ENCODE measurements around the gene HHAT.
A peak's percentile ranks its signal among the peaks of the same experiment; 100 is the strongest.
"Not testable (repeated sequence)": the region's sequence is repeated elsewhere in the genome, so short reads cannot be mapped to it uniquely, and the experiment has no call there.

Gene HHAT

DNA sequence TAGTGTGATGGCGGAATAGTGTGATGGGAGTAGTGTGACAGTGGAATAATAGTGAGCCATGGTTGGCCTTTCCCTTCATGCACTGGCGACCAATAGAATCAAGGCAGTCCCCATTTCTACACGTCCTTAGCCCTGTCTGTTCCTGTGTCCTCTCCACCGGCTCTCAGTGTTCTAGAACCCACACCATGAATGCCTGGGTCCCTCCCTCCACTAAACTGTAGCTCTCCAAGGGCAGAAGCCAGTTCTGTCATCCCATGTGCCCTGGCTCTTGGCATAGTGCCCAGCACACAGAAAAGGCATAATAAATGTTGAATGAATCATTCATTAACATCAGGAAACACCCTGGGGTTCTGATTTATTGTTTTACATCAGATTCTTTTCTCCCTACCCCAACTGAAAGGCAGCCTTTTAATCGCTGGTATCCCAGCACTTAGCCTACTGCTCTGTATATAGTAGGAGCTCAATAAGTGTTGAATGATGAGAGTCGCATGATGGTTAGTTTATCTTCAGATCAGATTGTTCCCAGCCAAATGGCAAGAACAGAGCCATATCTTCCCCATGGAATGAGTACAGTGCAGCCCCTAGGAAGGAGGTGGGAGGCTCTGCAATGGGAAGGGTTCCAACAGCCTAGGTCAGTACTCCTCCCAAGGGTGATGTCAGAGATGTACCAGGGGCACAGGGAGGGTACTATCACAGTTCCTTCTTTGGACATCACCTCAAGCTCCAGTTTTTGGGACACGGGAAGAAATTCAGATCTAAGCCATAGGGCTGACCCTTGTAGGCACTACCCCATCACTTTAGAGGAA, 325.7 kb downstream of the HHAT start:
- DNase-seq, result no peak

- no peak for DNase-seq
Measured at GRCh38 chr1:210655511-210655910, 326.8 kb downstream of the HHAT start.

GRCh38 chr1:210657806-210658205, 329.1 kb downstream of the HHAT start:
- DNase-seq, result no peak

DNA sequence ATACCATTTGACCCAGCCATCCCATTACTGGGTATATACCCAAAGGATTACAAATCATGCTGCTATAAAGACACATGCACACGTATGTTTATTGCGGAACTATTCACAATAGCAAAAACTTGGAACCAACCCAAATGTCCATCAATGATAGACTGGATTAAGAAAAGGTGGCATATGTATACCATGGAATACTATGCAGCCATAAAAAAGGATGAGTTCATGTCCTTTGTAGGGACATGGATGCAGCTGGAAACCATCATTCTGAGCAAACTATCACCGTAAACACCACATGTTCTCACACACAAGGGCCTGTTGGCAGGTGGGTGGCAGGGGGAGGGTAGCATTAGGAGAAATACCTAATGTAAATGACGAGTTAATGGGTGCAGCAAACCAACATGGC, 332.8 kb downstream of the HHAT start:
- DNase-seq, result not testable (repeated sequence)

DNA sequence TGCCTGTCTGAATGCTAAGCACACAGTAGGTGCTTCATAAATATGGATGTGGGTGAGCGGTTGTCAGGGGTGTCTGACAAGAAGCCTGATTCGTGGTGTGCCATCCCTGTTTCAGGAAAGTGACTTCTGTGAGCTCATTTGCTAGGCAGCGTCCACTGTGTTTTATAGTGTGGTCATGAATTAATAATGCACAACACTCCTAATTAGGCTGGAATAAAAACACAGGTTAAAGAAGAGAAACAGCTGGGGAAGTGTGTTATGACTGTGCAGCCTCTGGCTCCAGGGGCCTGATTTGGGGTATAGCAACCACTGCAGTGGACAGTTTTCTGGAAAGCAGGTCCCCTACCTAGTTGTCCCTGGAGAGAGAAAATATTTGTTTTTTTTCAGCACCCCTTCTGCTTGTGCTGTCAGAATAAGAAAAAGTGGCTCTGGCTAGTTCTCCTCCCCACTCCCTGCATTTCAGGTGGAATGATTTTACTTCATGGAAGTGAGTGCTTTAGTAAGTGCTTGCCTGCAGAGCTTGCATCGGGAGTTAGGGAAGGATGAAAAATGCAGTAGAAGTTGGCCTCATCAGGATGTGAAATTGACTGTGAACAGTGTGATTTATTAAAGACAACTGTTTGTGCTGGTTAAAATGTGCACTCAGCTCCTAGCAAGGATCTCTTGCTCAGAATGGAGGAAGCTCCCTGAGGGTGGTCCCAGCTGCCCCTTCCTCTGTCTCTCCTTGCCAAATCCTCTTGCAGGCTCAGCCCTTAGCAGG, 333.8 kb downstream of the HHAT start:
- no peak for DNase-seq

DNA sequence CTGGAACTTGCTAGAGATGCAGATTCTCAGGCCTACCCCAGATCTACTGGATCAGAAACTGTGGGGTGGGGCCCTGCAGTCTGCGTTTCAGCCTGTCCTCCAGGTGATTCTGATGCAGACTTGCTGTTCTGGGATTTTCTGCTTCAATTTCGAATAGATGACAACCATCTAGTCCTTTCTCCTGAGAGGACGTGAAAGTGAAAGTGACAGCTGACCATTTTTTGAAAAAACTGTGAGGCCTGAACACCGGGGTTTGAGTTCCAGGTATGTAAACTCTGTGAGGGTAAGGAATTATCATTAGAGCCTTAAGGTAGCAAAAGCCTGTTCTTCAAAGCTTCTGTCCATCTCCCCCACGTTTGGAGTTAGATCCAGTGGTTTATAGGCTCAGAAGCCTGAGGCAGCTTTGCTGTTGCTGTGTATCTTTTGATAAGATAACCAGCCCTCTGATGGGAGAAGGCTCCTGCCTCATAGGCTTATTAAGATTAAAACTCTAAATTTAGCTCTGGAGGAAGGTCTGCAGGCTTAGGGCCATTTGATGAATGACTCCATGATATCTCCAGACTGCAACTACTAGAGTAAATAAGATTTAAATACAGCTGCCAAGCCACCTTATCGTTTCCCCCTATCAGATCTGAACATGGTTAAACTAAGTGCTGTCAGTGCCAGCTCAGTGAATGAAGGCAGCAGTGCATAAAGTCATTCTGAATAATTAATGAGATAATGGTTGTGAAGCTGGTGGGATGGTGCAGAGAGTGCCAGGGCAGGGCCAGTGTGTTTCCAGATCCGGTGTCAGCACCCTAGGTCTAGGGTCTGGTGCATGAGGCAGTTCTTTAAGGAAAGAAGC, 335.2 kb downstream of the HHAT start:
- DNase-seq, result peak; percentile 88 to 89

DNA sequence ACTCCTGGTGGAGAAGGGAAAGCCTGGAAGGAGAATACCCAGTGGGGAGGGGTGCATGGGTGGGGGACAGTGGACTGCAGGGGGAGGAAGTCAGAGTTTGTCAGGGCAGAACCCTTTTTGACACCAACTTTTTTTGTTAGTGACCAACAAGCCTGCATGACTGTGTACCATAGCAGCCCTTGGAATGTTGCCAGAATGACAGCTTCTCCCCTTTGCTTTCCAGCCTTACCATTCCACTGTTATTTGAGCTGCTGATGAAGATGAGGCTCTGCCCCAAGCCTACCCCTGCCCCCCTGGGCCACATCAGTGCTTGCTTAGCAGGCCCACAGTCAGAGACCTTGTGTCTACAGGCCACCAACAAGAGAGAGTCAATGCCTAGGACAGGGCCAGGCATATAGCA, 341.2 kb downstream of the HHAT start:
- no peak for DNase-seq

DNA sequence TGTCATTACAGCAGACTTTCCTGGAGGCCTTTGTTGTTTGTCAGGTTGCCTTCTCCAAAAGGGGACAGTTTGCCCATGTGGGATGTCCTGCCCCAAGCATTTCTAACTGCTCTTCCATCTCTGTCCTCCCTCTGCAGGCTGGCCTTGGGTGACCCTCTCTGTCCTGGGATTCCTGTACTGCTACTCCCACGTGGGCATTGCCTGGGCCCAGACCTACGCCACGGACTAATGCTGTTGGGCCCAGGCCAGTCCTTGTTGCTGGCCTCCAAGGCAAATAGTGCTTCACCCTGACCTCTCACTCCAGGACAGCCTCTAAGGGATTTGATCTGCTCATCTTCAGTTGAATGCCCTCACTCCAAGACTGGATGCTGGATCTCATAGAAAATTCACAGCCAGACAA, 345.4 kb downstream of the HHAT start:
- no peak for DNase-seq

DNA sequence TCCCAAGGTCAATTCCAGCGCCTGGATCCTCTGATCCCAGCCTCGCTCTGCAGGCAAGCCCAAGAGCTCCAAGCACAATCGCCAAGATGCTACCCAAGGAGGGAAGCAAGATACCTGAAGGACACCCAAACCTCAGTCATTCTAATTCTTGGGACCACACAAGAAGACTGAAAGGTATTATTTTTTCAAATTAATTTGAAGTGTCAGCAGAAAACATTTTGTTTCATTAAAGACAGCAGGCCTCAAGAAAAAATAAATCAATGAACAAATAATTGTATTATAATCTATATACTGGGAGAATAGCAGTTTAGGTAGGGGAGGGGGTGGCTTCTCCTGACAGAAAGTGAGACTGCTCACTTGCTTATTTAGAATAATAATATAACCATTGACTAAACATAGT, 347.8 kb downstream of the HHAT start:
- DNase-seq, result no peak

DNA sequence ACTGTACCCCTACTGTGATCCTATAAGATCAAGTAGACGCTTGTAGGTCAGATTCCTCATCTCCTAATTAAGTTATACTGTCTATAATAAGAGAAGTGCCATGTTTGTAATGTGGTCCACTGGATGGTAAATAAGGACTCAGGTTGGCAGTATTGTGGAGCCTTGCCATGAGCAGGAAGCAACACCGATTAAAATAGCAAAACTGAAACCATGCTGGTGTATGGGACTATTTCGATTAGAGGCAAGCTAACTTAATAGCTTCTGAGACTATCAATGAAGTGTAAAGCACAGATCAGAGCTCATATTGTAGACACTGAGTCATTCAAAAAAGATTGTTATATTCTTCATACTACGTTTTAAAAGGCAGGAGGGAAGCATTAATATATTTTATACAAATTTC, 348.8 kb downstream of the HHAT start:
- DNase-seq, result no peak

DNA sequence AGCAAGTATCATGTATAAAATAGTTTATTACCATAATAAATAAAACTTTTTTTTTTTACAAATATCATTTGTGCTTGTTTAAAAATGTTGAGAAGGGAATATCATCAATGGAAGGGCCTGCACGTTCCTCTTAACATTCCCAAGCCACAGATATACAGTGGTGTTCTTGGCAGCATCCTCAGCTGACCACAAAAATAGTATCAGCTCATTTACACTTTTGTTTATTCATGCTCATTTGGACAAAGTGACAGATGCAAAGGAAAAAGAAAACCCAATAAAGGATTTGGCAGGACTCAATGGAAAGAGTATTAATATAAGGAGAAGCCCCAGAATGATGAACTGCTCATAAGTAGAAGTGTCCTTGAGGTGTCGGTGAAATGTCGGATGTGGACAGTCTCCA, 349.6 kb downstream of the HHAT start:
- DNase-seq, result no peak

- DNase-seq, result no peak
Measured at GRCh38 chr1:210681158-210681557, 352.5 kb downstream of the HHAT start.

- no peak for DNase-seq
Measured at GRCh38 chr1:210683403-210684047, 354.8 kb downstream of the HHAT start.

DNA sequence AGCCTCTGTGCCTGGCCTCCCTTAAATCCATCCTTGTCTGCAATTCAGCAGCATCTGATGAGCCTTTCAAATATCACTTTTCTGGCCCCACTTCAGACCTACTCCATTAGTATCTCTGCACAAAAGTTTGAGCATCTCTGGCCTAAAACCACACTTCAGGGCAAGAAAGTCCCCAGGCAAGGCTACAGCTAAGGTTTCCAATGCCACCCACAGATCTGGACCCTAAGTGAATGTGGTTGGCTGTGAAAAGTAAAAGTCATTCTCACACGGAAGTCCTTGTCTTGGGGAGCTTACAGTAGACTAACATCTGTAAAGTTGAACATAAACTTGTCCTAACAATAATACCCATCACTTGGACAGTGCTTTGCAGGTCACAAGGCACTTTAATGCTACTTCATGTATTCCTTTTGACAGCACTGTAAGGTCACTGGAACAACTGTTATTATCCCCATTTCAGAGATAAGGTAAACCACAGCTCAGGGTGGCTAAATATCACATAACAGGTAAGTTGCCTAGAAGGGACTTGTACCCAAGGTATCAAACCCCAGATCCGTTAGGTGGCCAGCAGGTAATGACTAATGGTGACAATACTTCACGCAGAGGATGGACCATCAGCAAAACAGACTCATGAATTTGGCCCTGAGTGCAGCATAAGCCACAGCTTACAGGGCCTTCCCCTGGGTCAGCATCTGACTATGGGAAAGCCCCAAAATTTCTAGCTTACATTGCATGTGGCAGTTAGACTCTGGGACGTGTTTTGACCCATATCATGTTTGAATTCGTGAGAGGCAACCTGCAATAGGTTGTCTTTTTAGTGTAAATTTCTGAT, 356.0 kb downstream of the HHAT start:
- no peak for DNase-seq

DNA sequence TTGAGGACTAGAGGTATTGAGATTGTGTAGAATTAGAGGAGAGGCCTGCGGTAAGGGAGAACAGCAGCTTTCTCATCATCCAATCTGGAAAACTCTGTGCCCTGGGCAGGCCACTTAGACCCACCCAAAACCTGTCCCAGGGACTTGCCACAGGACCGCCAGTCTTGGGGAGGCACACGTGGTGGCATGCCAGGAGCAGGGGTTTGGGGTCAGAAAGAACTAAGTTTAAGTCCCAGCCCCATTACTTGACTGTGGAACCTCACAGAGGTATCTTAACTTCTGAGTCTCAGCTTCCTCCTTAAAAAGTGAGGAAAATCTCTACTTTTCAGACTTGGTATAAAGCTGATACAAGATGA, 356.6 kb downstream of the HHAT start:
- DNase-seq, result no peak

- no peak for DNase-seq
Measured at GRCh38 chr1:210686841-210687240, 358.1 kb downstream of the HHAT start.

GRCh38 chr1:210687582-210688279, 359.0 kb downstream of the HHAT start:
- DNase-seq, result no peak

- no peak for DNase-seq
Measured at GRCh38 chr1:210688512-210689234, 360.0 kb downstream of the HHAT start.

DNA sequence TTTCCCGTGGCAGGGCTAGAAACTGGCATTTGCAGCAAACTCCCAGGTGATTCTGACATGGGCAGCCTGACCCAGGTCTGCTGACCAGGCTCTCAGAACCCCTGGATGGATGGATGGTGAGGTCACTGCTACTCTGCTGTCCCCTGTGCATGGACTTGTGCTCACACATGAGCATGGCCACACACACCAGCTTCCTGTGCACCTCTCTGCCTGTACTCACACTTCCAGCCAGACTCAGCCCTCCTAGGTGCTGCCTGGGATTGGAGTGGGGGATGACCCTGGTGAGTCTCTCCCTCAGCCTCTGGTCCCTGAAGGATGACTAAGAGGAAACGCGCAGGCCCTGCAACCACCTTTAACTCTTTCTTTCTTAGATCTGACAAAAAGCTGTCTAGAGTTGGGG, 361.1 kb downstream of the HHAT start:
- no peak for DNase-seq

GRCh38 chr1:210690236-210690635, 361.5 kb downstream of the HHAT start:
- DNase-seq, result no peak
